AG09309 (cell line): ENCODE measurements around the gene GALNT14.

ENCODE experiments used
- DNase-seq: peaks from one replicate; pipeline ENCODE4 v3.0.0-alpha.2; 2010; ENCODE audit warnings: low read depth
- H3K4me3 ChIP-seq: 2 replicates; pipeline ENCODE4 v1.5.1; 2011; ENCODE audit warnings: mild to moderate bottlenecking, low read depth, low read length, moderate library complexity; ENCODE audit not compliant: control insufficient read depth
- TF ChIP-seq, protein P1 (sequence below): IDR thresholded peaks from 2 replicates; pipeline ENCODE4 v1.5.1; 2011; ENCODE audit warnings: mild to moderate bottlenecking, low read depth, low read length, inconsistent platforms; ENCODE audit not compliant: insufficient read depth, control insufficient read depth; ENCODE audit errors: missing control alignments

GALNT14 gene

DNA sequence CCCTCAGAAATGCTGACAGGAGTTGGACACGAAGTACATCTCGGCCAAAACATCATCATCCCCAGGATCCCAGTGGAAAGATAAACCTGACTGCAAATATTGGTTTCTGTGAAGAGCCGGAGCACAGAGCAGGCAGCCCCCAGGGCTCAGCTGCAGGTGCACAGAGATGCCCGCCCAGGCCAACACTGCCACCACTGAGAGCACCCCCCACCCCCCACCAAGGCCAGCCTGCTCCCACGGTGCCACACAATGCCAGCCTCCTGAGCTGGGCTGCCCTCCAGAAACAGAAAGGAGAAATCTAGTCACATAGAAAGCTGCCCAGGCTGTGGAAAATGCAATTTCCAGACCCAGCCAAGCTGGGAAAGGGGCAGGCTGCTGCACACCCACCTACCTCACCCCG is 71.7 kb downstream of the GALNT14 start:
- no peak for DNase-seq
- TF ChIP-seq, protein P1, sequence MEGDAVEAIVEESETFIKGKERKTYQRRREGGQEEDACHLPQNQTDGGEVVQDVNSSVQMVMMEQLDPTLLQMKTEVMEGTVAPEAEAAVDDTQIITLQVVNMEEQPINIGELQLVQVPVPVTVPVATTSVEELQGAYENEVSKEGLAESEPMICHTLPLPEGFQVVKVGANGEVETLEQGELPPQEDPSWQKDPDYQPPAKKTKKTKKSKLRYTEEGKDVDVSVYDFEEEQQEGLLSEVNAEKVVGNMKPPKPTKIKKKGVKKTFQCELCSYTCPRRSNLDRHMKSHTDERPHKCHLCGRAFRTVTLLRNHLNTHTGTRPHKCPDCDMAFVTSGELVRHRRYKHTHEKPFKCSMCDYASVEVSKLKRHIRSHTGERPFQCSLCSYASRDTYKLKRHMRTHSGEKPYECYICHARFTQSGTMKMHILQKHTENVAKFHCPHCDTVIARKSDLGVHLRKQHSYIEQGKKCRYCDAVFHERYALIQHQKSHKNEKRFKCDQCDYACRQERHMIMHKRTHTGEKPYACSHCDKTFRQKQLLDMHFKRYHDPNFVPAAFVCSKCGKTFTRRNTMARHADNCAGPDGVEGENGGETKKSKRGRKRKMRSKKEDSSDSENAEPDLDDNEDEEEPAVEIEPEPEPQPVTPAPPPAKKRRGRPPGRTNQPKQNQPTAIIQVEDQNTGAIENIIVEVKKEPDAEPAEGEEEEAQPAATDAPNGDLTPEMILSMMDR = no peak
- no peak overlapping the region for H3K4me3 ChIP-seq

GRCh38 chr2:31066086-31066485 is 72.2 kb downstream of the GALNT14 start:
- no peak overlapping the region for H3K4me3 ChIP-seq
- TF ChIP-seq, protein P1 = no peak
- DNase-seq = no peak

GRCh38 chr2:31065356-31065755 is 72.9 kb downstream of the GALNT14 start:
- no peak overlapping the region for H3K4me3 ChIP-seq
- TF ChIP-seq, protein P1 = no peak
- DNase-seq = no peak

DNA sequence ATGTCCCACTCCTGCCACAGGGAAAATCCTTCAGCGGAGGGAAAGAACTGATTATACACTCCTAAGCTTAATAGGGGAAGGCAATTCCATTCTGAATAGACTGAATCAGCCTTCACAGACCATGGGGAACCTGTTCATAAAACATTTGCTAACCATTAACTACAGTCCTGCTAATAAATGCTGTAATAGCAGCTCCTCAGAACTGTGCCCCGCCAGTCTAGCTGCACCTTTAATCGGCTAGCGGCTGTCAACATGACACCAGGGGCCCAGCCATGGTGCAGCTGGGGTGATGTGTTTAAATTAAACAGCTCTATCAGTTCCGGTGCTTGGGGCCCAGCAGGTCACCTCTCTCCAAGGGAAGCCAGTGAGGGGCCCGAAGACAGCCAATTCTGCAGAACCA is 77.8 kb downstream of the GALNT14 start:
- no peak overlapping the region for H3K4me3 ChIP-seq
- TF ChIP-seq, protein P1 = no peak
- no peak for DNase-seq

- DNase-seq = no peak
- H3K4me3 ChIP-seq = no peak overlapping the region
- TF ChIP-seq, protein P1 = no peak
Observed at GRCh38 chr2:31058096-31059035, 79.9 kb downstream of the GALNT14 start.

- TF ChIP-seq, protein P1 = no peak
- H3K4me3 ChIP-seq = no peak overlapping the region
- no peak for DNase-seq
Observed at GRCh38 chr2:31057691-31058090, 80.5 kb downstream of the GALNT14 start.

GRCh38 chr2:31055938-31056337 is 82.3 kb downstream of the GALNT14 start:
- no peak for DNase-seq
- H3K4me3 ChIP-seq = no peak overlapping the region
- TF ChIP-seq, protein P1 = no peak
